ENCODE results near the gene ZFP3.
"Not testable (repeated sequence)": the region's sequence is repeated elsewhere in the genome, so short reads cannot be mapped to it uniquely, and the experiment has no call there.

DNA sequence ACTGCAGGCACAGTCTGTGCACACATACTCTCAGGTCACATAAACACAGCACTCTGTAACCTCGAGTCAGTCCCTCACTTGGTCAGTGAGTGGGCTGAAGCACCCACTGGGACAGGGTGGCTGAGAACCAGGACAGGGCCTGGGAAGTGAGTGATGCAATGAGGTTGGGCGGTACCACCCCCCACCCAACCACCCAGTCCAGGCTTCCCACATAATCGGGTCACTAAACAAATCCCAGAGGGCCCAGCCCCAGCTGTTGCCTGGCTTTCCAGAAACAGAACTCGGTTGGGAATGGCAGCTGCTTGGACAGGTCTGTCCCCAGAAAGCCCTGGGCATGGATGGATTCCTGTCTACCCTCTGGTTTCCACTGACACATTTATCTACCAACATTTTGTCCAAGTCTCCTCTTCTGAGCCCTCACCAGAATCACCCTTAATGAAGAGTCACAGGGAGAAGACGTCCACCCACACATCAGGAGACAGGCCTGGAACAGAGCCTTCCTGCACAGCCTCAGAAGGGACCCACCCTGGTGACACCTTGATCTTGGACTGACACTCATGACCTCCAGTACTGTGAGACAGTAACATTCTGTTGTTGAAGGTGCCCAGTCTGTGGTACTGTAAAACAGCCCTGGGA lies 46.0 kb downstream of the ZFP3 start:
- TF ChIP-seq, protein P1, sequence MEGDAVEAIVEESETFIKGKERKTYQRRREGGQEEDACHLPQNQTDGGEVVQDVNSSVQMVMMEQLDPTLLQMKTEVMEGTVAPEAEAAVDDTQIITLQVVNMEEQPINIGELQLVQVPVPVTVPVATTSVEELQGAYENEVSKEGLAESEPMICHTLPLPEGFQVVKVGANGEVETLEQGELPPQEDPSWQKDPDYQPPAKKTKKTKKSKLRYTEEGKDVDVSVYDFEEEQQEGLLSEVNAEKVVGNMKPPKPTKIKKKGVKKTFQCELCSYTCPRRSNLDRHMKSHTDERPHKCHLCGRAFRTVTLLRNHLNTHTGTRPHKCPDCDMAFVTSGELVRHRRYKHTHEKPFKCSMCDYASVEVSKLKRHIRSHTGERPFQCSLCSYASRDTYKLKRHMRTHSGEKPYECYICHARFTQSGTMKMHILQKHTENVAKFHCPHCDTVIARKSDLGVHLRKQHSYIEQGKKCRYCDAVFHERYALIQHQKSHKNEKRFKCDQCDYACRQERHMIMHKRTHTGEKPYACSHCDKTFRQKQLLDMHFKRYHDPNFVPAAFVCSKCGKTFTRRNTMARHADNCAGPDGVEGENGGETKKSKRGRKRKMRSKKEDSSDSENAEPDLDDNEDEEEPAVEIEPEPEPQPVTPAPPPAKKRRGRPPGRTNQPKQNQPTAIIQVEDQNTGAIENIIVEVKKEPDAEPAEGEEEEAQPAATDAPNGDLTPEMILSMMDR (conservative IDR thresholded peaks at IDR 0.05 in 1 of 2, IDR thresholded peaks at IDR 0.05 in 1 of 2; ENCODE audit: extremely low read depth in 1 of 2, insufficient read depth in 1 of 2, low read depth in 1 of 2, low read length in 2 of 2): not testable (repeated sequence)
- not testable (repeated sequence) for TF ChIP-seq EZH2 (IDR thresholded peaks at IDR 0.05; ENCODE audit: borderline replicate concordance, low read length)

All from mammary epithelial cell (primary cell).